NCI-H2107 (cell line): ENCODE results near the gene CHAD.
"Not testable (repeated sequence)": the region's sequence is repeated elsewhere in the genome, so short reads cannot be mapped to it uniquely, and the experiment has no call there.

Source experiments
- DNase-seq: peaks from one replicate; lab custom pipeline; 2025; lab: John Stamatoyannopoulos, UW

The CHAD gene

GRCh38 chr17:50426814-50427787 is 41.6 kb downstream of the CHAD start:
- DNase-seq: no peak

GRCh38 chr17:50426472-50426782 is 42.3 kb downstream of the CHAD start:
- no peak for DNase-seq

- DNase-seq: no peak
Observed at GRCh38 chr17:50425682-50426471, 42.8 kb downstream of the CHAD start, which contains the start of gene ACSF2. Gene ACSF2, plus strand, starts transcription at chr17:50426218. Its CDS starts 44 bp downstream, at chr17:50426262.

GRCh38 chr17:50424996-50425681 is 43.5 kb downstream of the CHAD start:
- no peak for DNase-seq

GRCh38 chr17:50424246-50424995 is 44.3 kb downstream of the CHAD start:
- DNase-seq: no peak

GRCh38 chr17:50423553-50424159 is 45.0 kb downstream of the CHAD start:
- DNase-seq: no peak

- DNase-seq: no peak
Observed at GRCh38 chr17:50422738-50423137, 45.9 kb downstream of the CHAD start.

- DNase-seq: no peak
Observed at GRCh38 chr17:50421308-50422051, 47.2 kb downstream of the CHAD start.

GRCh38 chr17:50420419-50421112 is 48.1 kb downstream of the CHAD start:
- no peak for DNase-seq

GRCh38 chr17:50419577-50419976 is 49.1 kb downstream of the CHAD start:
- DNase-seq: not testable (repeated sequence)

GRCh38 chr17:50414808-50415207 is 53.9 kb downstream of the CHAD start:
- no peak for DNase-seq
